Liver (tissue), 3 donors: ENCODE results near the gene TEX44.

Experiments
- CTCF ChIP-seq: fragments of 150-350 bp; IDR thresholded peaks from 2 replicates; pipeline ENCODE4 v1.5.1; 2017; ENCODE audit warnings: improper control_type of control experiment, low read depth, low read length; ENCODE audit not compliant: missing input control
- EGR1 ChIP-seq, 2 donors: IDR thresholded peaks; 2 replicates each; pipeline ENCODE4 v1.6.1; 2016 to 2018; ENCODE audit warnings: antibody characterized with exemption in 2 of 2, low read depth in 2 of 2
- FOXA2 ChIP-seq: IDR thresholded peaks from 2 replicates; pipeline ENCODE4 v1.6.1; 2016; ENCODE audit warnings: antibody characterized with exemption
- GABPA ChIP-seq, 2 donors: IDR thresholded peaks in 1 of 2; conservative IDR thresholded peaks in 1 of 2; 2 replicates each; pipeline ENCODE4 v1.6.1; 2016; ENCODE audit warnings: antibody characterized with exemption in 2 of 2, mild to moderate bottlenecking in 1 of 2, moderate library complexity in 1 of 2
- MAX ChIP-seq: IDR thresholded peaks from 2 replicates; pipeline ENCODE4 v1.6.1; 2016; ENCODE audit warnings: antibody characterized with exemption
- RAD21 ChIP-seq, 2 donors: IDR thresholded peaks; 2 replicates each; pipeline ENCODE4 v1.6.1; 2016; ENCODE audit warnings: antibody characterized with exemption in 2 of 2, mild to moderate bottlenecking in 2 of 2
- REST ChIP-seq: IDR thresholded peaks from 2 replicates; pipeline ENCODE4 v1.6.1; 2016; ENCODE audit warnings: antibody characterized with exemption, mild to moderate bottlenecking
- SP1 ChIP-seq: IDR thresholded peaks from 2 replicates; pipeline ENCODE4 v1.6.1; 2018; ENCODE audit warnings: antibody characterized with exemption, mild to moderate bottlenecking
- YY1 ChIP-seq: IDR thresholded peaks from 2 replicates; pipeline ENCODE4 v1.6.1; 2016; ENCODE audit warnings: antibody characterized with exemption, mild to moderate bottlenecking
- ZBTB33 ChIP-seq: IDR thresholded peaks from 2 replicates; pipeline ENCODE4 v1.6.1; 2016; ENCODE audit warnings: antibody characterized with exemption
- donor health status: healthy.
- donor health status: healthy.

- no peak for TF ChIP-seq CTCF
- no peak for TF ChIP-seq MAX
- no peak for TF ChIP-seq FOXA2
- no peak for TF ChIP-seq ZBTB33
- no peak for TF ChIP-seq EGR1 (IDR thresholded peaks at IDR 0.05; ENCODE audit: low read depth in 2 of 2)
- no peak for TF ChIP-seq REST
- no peak for TF ChIP-seq GABPA (IDR thresholded peaks at IDR 0.05 in 1 of 2, conservative IDR thresholded peaks at IDR 0.05 in 1 of 2)
- TF ChIP-seq YY1: no peak
- no peak for TF ChIP-seq RAD21 (IDR thresholded peaks at IDR 0.05)
- no peak for TF ChIP-seq SP1
Measured at GRCh38 chr2:231640241-231640640, 47.6 kb downstream of the TEX44 start.
